Mucosa of descending colon (tissue), 3 donors: Measurements from ENCODE around the gene DAW1. TPM values are rescaled to one million over a fixed set of nuclear protein-coding genes. Genes with fewer than 3 reads are reported as not detected.

Source experiments
- ATAC-seq: fragments of 200-7000 bp; cut with Tn5 transposase; one replicate; pipeline ENCODE4 v1.9.1; 2020; ENCODE audit warnings: mild to moderate bottlenecking, moderate library complexity
- DNase-seq, 3 donors: peaks; one replicate each; pipeline ENCODE4 v3.0.0-alpha.2; 2020
- H3K36me3 ChIP-seq: fragments of 200-600 bp; one replicate; pipeline ENCODE4 v1.8.0; 2021; ENCODE audit warnings: low read depth, mild to moderate bottlenecking
- H3K4me1 ChIP-seq: fragments of 200-600 bp; one replicate; pipeline ENCODE4 v1.8.0; 2021; ENCODE audit warnings: low read depth, mild to moderate bottlenecking
- H3K4me3 ChIP-seq: fragments of 200-600 bp; one replicate; pipeline ENCODE4 v1.8.0; 2021; ENCODE audit warnings: mild to moderate bottlenecking
- H3K9me3 ChIP-seq: fragments of 200-600 bp; one replicate; pipeline ENCODE4 v1.8.0; 2021; ENCODE audit warnings: mild to moderate bottlenecking
- CTCF ChIP-seq: fragments of 200-600 bp; IDR thresholded peaks from one replicate; pipeline ENCODE4 v1.8.0; 2022; ENCODE audit warnings: antibody characterized with exemption, mild to moderate bottlenecking
- intact Hi-C, 2 donors: fragments of 100-400 bp; cut with DNase I in 1 of 2; cut with micrococcal nuclease in 1 of 2; formaldehyde crosslinking; loops; one replicate each; pipeline versions ENCODE4 v1.11.0 to v1.11.1; 2022; cut with DNase I, micrococcal nuclease
- total RNA-seq, 3 donors: library from RNA; stranded (reverse); fragmentation: NEBNext Ultra II Directional in 2 of 3; extraction: Animal tissue kit (Norgen Biotek cat#: 25700) in 2 of 3; gene quantifications; one replicate each; pipeline versions ENCODE4 v1.2.1 to v1.2.4, GENCODE V29; 2021 to 2023
- donor health status: DM: no; HTN: no; CAD: no; lungs with moderate emphysema.
- donor health status: DM: no; HTN: no; CAD: no.
- donor health status: DM: no; HTN: yes; CAD: no.

Gene DAW1
- total RNA-seq, 3 donors from 2014 or later, result not detected

DNA sequence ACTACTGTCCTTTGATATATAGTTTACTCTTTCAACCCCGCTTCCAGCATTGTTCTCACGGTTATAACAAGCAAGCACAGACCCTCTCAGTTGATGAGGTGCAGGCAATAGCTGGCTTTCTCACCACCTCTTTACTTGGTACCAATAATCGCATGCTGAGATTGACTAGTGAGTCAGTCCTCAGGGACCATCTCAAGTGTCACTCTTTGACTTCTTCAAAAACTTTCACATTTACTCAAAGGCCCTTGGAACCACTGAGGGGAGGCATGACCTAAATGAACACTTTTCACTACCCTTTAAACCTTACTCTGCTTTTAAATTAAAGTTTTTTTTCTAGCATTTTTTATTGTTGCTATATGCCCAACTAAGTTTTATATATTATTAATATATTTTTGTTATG lies 101.8 kb downstream of the DAW1 start:
- no peak overlapping the region for H3K4me3 ChIP-seq
- intact Hi-C loops, result no loop called here
- H3K4me1 ChIP-seq, result no peaks in the 10 kb centered on the region
- no peak for ATAC-seq
- no peak for TF ChIP-seq CTCF
- H3K36me3 ChIP-seq, result no peaks in the 10 kb centered on the region
- no peaks in the 10 kb centered on the region for H3K9me3 ChIP-seq
- no peak for DNase-seq

Other genes with a start within 250 kb of the DAW1 start
- not detected for gene SCYGR5, start 204.8 kb upstream of the DAW1 start, total RNA-seq
- gene SLC19A3, start 153.6 kb upstream of the DAW1 start, total RNA-seq, result 10 to 100 TPM in 2 of 3 donors, 1 to 10 TPM in 1; 4.5 to 28.8 (median 21.6) TPM
- gene SCYGR6, start 146.9 kb upstream of the DAW1 start, total RNA-seq, result not detected
- not detected for gene SCYGR7, start 143.3 kb upstream of the DAW1 start, total RNA-seq
- gene SCYGR8, start 125.7 kb upstream of the DAW1 start, total RNA-seq, result not detected
- 10 to 100 TPM; 10.2 to 24.4 (median 12.9) TPM for gene CCL20, start 57.8 kb upstream of the DAW1 start, total RNA-seq